Ascending aorta (tissue), 2 donors: ENCODE measurements around the gene HES4. TPM values are rescaled to one million over a fixed set of nuclear protein-coding genes. Genes with fewer than 3 reads are reported as not detected.
A peak's percentile ranks its signal among the peaks of the same experiment; 100 is the strongest.
"Not testable (repeated sequence)": the region's sequence is repeated elsewhere in the genome, so short reads cannot be mapped to it uniquely, and the experiment has no call there.

ENCODE experiments used
- DNase-seq, 2 donors: peaks; one replicate each; pipeline ENCODE4 v3.0.0-alpha.2; 2019; ENCODE audit warnings: low spot score in 2 of 2
- H3K27ac ChIP-seq, 2 donors: fragments of 200-600 bp; sonication (generic); one replicate each; pipeline ENCODE4 v1.5.1; 2016 to 2017; ENCODE audit warnings: mild to moderate bottlenecking in 1 of 2
- H3K27me3 ChIP-seq: fragments of 200-600 bp; sonication (generic); one replicate; pipeline ENCODE4 v1.5.1; 2017
- H3K36me3 ChIP-seq, 2 donors: fragments of 200-600 bp; sonication (generic); one replicate each; pipeline ENCODE4 v1.5.1; 2016
- H3K4me1 ChIP-seq, 2 donors: fragments of 200-600 bp; sonication (generic); one replicate each; pipeline ENCODE4 v1.5.1; 2016 to 2017; ENCODE audit warnings: mild to moderate bottlenecking in 1 of 2
- H3K4me3 ChIP-seq, 2 donors: fragments of 200-600 bp; sonication (generic); one replicate each; pipeline ENCODE4 v1.5.1; 2016 to 2017; ENCODE audit warnings: mild to moderate bottlenecking in 1 of 2
- H3K9me3 ChIP-seq, 2 donors: fragments of 200-600 bp; sonication (generic); one replicate each; pipeline ENCODE4 v1.5.1; 2016
- CTCF ChIP-seq, 3 experiments: fragments of 200-600 bp in 2 of 3; fragments of 450-650 bp in 1 of 3; sonication (generic) in 2 of 3; IDR thresholded peaks; one replicate each; pipeline ENCODE4 v1.5.1; 2016 to 2019; ENCODE audit warnings: antibody characterized with exemption in 3 of 3, mild to moderate bottlenecking in 1 of 3, moderate library complexity in 1 of 3
- intact Hi-C: fragments of 100-400 bp; cut with DNase I; formaldehyde crosslinking; loops from one replicate; pipeline ENCODE4 v1.15.1; 2023
- total RNA-seq: library from RNA; depleted of rRNA; stranded (reverse); fragments of >200 nt; gene quantifications from one replicate; pipeline ENCODE4 v1.1.0, GENCODE V29; 2016

The HES4 gene
- total RNA-seq, 1 donor from 2014 or later: 285 TPM

GRCh38 chr1:1013105-1013921, 13.4 kb upstream of the HES4 start, which contains the start of gene ISG15:
Gene ISG15 (plus strand): TSS chr1:1013497. CDS start chr1:1013574, 77 bp downstream.
- Histone ChIP-seq H3K36me3 (no peaks in the 10 kb centered on the region), H3K4me1 (peaks cover 8 to 10% of the 10 kb centered on the region in 2 donors), H3K4me3 (peak within 1 kb of the TSS; percentile 67 to 76), H3K9me3 (no peaks in the 10 kb centered on the region), H3K27ac (peak within 1 kb of the TSS; percentile 75 to 83), H3K27me3 (no peaks in the 10 kb centered on the region)
- DNase-seq: peak; percentile 79 to 96
- intact Hi-C loops: no loop called here
- no peak for TF ChIP-seq CTCF (IDR thresholded peaks at IDR 0.05)

- H3K9me3 ChIP-seq, intact Hi-C loops, DNase-seq, H3K27me3 ChIP-seq, H3K36me3 ChIP-seq: not testable (repeated sequence)
- H3K4me3 ChIP-seq: peak overlapping the region; percentile 67 to 76
- peaks cover 8 to 10% of the 10 kb centered on the region in 2 donors for H3K4me1 ChIP-seq
- H3K27ac ChIP-seq: peak overlapping the region; percentile 75 to 83
Observed at GRCh38 chr1:1012736-1013104, 12.8 kb upstream of the HES4 start.

- intact Hi-C loops: no loop called here
- Histone ChIP-seq H3K4me1 (peaks cover 8 to 10% of the 10 kb centered on the region in 2 donors), H3K36me3 (no peaks in the 10 kb centered on the region), H3K4me3 (no peak overlapping the region), H3K27me3 (no peaks in the 10 kb centered on the region), H3K9me3 (no peaks in the 10 kb centered on the region), H3K27ac (no peak overlapping the region)
- DNase-seq: no peak
- TF ChIP-seq CTCF (IDR thresholded peaks at IDR 0.05): no peak
Observed at GRCh38 chr1:1011396-1011949, 11.6 kb upstream of the HES4 start.

GRCh38 chr1:1010131-1010530, 10.2 kb upstream of the HES4 start:
- DNase-seq, H3K36me3 ChIP-seq, H3K27me3 ChIP-seq, H3K4me3 ChIP-seq, H3K27ac ChIP-seq, H3K9me3 ChIP-seq, intact Hi-C loops: not testable (repeated sequence)
- peaks cover 8 to 17% of the 10 kb centered on the region in 2 donors for H3K4me1 ChIP-seq

GRCh38 chr1:1006305-1007159, 6.6 kb upstream of the HES4 start:
- intact Hi-C loops: no loop called here
- Histone ChIP-seq H3K9me3 (no peaks in the 10 kb centered on the region), H3K27ac (no peak overlapping the region), H3K36me3 (no peaks in the 10 kb centered on the region), H3K27me3 (no peaks in the 10 kb centered on the region), H3K4me1 (peaks cover 0 to 16% of the 10 kb centered on the region in 2 donors), H3K4me3 (no peak overlapping the region)
- DNase-seq: no peak
- no peak for TF ChIP-seq CTCF (IDR thresholded peaks at IDR 0.05)

GRCh38 chr1:1005774-1006304, 5.9 kb upstream of the HES4 start:
- intact Hi-C loops: no loop called here

More at GRCh38 chr1:1005774-1006304, 5.9 kb upstream of the HES4 start:
- H3K4me3 ChIP-seq: no peak overlapping the region
- H3K4me1 ChIP-seq: peaks cover 0 to 23% of the 10 kb centered on the region in 2 donors
- no peak overlapping the region for H3K27ac ChIP-seq
- no peaks in the 10 kb centered on the region for H3K27me3 ChIP-seq
- H3K9me3 ChIP-seq: no peaks in the 10 kb centered on the region
- H3K36me3 ChIP-seq: no peaks in the 10 kb centered on the region
- DNase-seq: no peak
- no peak for TF ChIP-seq CTCF (IDR thresholded peaks at IDR 0.05)
